SU-DHL-6 (cell line): ENCODE measurements around the gene LTBP1.
"Not testable (repeated sequence)": the region's sequence is repeated elsewhere in the genome, so short reads cannot be mapped to it uniquely, and the experiment has no call there.

Experiments
- H2AFZ ChIP-seq: fragments of 200-600 bp; sonication (generic); 2 replicates; pipeline ENCODE4 v1.6.1; 2014; ENCODE audit warnings: low read depth, mild to moderate bottlenecking, moderate library complexity, mixed read lengths, antibody characterized with exemption, low read length; ENCODE audit not compliant: severe bottlenecking
- H3F3A ChIP-seq: fragments of 200-600 bp; shearing (Covaris generic); 2 replicates; pipeline ENCODE4 v1.6.0; 2016; ENCODE audit warnings: antibody characterized with exemption, mild to moderate bottlenecking; ENCODE audit not compliant: insufficient read depth
- H3K27ac ChIP-seq: fragments of 200-600 bp; sonication (generic); 2 replicates; pipeline ENCODE4 v1.5.1; 2016; ENCODE audit warnings: low read depth, mild to moderate bottlenecking, low read length, moderate library complexity, mixed read lengths
- H3K27me3 ChIP-seq: fragments of 200-600 bp; sonication (generic), shearing (Covaris generic); 2 replicates; pipeline ENCODE4 v1.6.0; 2014; ENCODE audit warnings: mild to moderate bottlenecking, low read length
- H3K36me3 ChIP-seq: fragments of 200-600 bp; sonication (generic); 2 replicates; pipeline ENCODE4 v1.6.1; 2014; ENCODE audit warnings: mild to moderate bottlenecking, low read length, mixed read lengths
- H3K4me2 ChIP-seq: fragments of 300-600, 200-600 bp; shearing (Covaris generic), sonication (generic); 2 replicates; pipeline ENCODE4 v1.6.0; 2014; ENCODE audit warnings: low read length, low read depth, mild to moderate bottlenecking; ENCODE audit not compliant: poor library complexity, severe bottlenecking
- H3K4me3 ChIP-seq: fragments of 200-600 bp; sonication (generic); 2 replicates; pipeline ENCODE4 v1.5.1; 2014; ENCODE audit warnings: antibody characterized with exemption, low read length, mild to moderate bottlenecking, mixed read lengths; ENCODE audit not compliant: insufficient read depth, poor library complexity, severe bottlenecking
- H3K79me2 ChIP-seq: fragments of 200-600 bp; sonication (generic); 2 replicates; pipeline ENCODE4 v1.6.1; 2014; ENCODE audit warnings: mild to moderate bottlenecking, low read length, moderate library complexity; ENCODE audit not compliant: insufficient read depth
- H3K9ac ChIP-seq: fragments of 200-600 bp; sonication (generic); 2 replicates; pipeline ENCODE4 v1.7.0; 2014; ENCODE audit warnings: mild to moderate bottlenecking, low read length
- H3K9me2 ChIP-seq: fragments of 200-600 bp; sonication (generic); replicated peaks from 2 replicates; pipeline ENCODE4 v1.6.1; 2014; ENCODE audit warnings: low read length; ENCODE audit not compliant: insufficient read depth
- H3K9me3 ChIP-seq: fragments of 200-600 bp; sonication (generic); 2 replicates; pipeline ENCODE4 v1.6.1; 2014; ENCODE audit warnings: low read length, mixed read lengths; ENCODE audit not compliant: insufficient read depth
- H4K20me1 ChIP-seq: fragments of 200-600 bp; sonication (generic); 2 replicates; pipeline ENCODE4 v1.6.1; 2014; ENCODE audit warnings: low read depth, mild to moderate bottlenecking, antibody characterized with exemption, low read length, moderate library complexity, mixed read lengths
- EZH2phosphoT487 ChIP-seq: fragments of 200-600 bp; sonication (generic), shearing (Covaris generic); conservative IDR thresholded peaks from 2 replicates; pipeline ENCODE4 v1.6.1; 2018; ENCODE audit warnings: mild to moderate bottlenecking, antibody characterized with exemption, low read length, moderate library complexity, mixed read lengths
- TF ChIP-seq, protein P1 (sequence below): fragments of 200-600 bp; sonication (generic); IDR thresholded peaks from one replicate; pipeline ENCODE4 v1.5.1; 2017; ENCODE audit warnings: antibody characterized with exemption, mild to moderate bottlenecking, low read length, moderate library complexity; ENCODE audit not compliant: insufficient read depth, poor library complexity, severe bottlenecking

Gene LTBP1

DNA sequence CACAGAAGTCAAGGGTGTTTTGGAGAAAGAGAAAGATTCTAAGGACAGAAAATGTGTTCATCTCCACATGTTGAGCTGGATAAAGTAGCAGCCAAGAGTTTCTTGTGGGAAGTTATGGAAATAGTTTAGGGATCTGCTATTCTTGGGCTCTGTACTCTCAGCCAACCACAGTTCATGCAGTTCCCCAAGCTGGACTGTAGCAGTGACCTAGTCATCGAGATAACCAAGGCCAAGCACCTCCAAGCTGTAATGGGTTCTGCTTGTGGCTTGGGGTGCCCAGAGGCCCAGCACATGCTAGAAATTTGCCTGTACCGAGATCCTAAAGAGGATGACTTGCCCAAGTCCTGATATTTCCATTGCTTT, 437.8 kb downstream of the LTBP1 start:
- Histone ChIP-seq H3K27me3 (no peaks in the 10 kb centered on the region), H3K9ac (no peak overlapping the region), H3K9me2 (no peaks in the 10 kb centered on the region), H3K79me2 (no peaks in the 10 kb centered on the region), H3K9me3 (no peaks in the 10 kb centered on the region), H3K4me3 (no peak overlapping the region), H4K20me1 (no peaks in the 10 kb centered on the region), H3K4me2 (no peak overlapping the region), H3F3A (peaks cover 7% of the 10 kb centered on the region), H3K36me3 (peaks cover 3% of the 10 kb centered on the region; the same call in 1 of the 2 replicates), H2AFZ (no peak overlapping the region), H3K27ac (no peak overlapping the region)
- TF ChIP-seq, protein P1, sequence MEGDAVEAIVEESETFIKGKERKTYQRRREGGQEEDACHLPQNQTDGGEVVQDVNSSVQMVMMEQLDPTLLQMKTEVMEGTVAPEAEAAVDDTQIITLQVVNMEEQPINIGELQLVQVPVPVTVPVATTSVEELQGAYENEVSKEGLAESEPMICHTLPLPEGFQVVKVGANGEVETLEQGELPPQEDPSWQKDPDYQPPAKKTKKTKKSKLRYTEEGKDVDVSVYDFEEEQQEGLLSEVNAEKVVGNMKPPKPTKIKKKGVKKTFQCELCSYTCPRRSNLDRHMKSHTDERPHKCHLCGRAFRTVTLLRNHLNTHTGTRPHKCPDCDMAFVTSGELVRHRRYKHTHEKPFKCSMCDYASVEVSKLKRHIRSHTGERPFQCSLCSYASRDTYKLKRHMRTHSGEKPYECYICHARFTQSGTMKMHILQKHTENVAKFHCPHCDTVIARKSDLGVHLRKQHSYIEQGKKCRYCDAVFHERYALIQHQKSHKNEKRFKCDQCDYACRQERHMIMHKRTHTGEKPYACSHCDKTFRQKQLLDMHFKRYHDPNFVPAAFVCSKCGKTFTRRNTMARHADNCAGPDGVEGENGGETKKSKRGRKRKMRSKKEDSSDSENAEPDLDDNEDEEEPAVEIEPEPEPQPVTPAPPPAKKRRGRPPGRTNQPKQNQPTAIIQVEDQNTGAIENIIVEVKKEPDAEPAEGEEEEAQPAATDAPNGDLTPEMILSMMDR = no peak
- no peak for TF ChIP-seq EZH2phosphoT487

DNA sequence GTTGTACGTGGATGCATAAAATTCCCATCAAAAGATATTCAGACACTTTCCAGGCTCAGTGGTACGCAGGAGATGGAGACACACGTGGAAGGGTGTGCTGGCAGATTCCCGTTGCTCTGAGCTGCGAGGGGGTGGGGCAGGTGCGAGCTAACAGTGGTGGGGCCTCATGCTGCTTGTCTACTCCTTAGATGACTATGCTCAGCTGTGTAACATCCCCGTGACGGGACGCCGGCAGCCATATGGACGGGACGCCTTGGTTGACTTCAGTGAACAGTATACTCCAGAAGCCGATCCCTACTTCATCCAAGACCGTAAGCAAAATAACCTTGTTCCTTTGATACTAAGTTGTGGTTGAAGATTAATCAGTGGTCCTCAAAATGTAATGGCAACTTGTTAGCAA, 442.2 kb downstream of the LTBP1 start:
- H3K79me2 ChIP-seq = no peaks in the 10 kb centered on the region
- TF ChIP-seq, protein P1 = no peak
- TF ChIP-seq EZH2phosphoT487 = no peak
- no peaks in the 10 kb centered on the region for H3K27me3 ChIP-seq
- H3K36me3 ChIP-seq = peaks cover 3% of the 10 kb centered on the region; the same call in 1 of the 2 replicates
- no peak overlapping the region for H3K9ac ChIP-seq
- no peaks in the 10 kb centered on the region for H3K9me2 ChIP-seq
- no peaks in the 10 kb centered on the region for H4K20me1 ChIP-seq
- no peak overlapping the region for H2AFZ ChIP-seq
- H3K9me3 ChIP-seq = no peaks in the 10 kb centered on the region
- no peaks in the 10 kb centered on the region for H3F3A ChIP-seq
- H3K4me3 ChIP-seq = no peak overlapping the region
- H3K4me2 ChIP-seq = no peak overlapping the region
- H3K27ac ChIP-seq = no peak overlapping the region

DNA sequence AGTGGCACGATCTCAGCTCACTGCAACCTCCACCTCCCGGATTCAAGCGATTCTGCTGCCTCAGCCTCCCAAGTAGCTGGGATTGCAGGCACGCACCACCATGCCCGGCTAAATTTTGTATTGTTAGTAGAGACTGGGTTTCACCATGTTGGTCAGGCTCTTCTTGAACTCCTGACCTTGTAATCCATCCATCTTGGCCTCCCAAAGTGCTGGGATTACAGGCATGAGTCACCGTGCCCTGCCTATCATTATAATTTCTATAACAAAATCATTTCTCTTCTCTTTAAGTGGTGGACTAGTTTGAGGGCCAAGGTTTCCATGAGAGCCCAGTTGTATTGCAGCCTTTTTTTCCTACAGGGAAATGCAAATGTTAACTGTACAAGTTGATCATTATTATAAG, 442.9 kb downstream of the LTBP1 start:
- H3K4me3 ChIP-seq, H3K4me2 ChIP-seq, H3K79me2 ChIP-seq, H3K9me3 ChIP-seq, H3K9me2 ChIP-seq, H4K20me1 ChIP-seq, H3K9ac ChIP-seq, H3K27me3 ChIP-seq, H3K36me3 ChIP-seq, H3F3A ChIP-seq, H3K27ac ChIP-seq, H2AFZ ChIP-seq: not testable (repeated sequence)

DNA sequence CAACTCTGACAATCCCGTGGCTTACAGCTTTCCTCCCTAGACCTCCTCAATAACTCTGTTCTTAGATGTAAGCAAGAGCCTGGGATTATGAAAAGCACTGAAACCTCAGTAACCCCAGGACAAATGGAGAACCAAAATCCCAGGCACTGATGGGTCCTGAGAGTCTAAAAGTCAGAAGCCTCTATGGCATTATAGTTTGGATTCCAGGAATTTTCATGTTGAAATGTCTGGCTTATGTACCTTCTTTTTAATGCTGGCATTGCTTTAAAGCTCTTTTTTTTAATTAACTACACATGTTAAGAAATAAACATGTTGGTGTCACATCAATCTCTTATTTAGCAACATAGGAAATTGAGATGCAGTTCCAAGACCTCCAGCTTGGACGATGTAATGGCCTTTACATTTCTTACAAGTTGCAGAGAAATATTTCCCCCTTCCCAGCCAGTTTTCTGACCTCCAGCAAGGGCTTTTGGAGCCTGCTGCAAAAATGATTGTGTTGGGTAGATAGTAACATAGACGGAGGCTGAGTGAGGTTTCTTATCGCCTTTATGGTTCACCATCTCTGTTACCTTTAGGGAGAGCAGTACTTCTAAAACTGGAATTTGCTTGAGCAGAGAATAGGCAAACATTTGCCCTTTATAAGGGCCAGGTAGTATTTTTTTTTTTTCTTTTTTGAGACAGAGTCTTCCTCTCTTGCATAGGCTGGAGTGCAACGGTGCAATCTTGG, 444.9 kb downstream of the LTBP1 start:
- Histone ChIP-seq H4K20me1 (no peaks in the 10 kb centered on the region), H3K9me2 (no peaks in the 10 kb centered on the region), H3F3A (no peaks in the 10 kb centered on the region), H3K36me3 (peaks cover 3% of the 10 kb centered on the region; the same call in 1 of the 2 replicates), H3K79me2 (no peaks in the 10 kb centered on the region), H3K27me3 (no peaks in the 10 kb centered on the region), H3K27ac (no peak overlapping the region), H3K4me3 (no peak overlapping the region), H3K4me2 (no peak overlapping the region), H3K9me3 (no peaks in the 10 kb centered on the region), H3K9ac (no peak overlapping the region), H2AFZ (no peak overlapping the region)
- TF ChIP-seq EZH2phosphoT487 = no peak
- TF ChIP-seq, protein P1 = no peak
